ENCODE results near the gene FNDC5.

FNDC5 gene

GRCh38 chr1:32888134-32888533 is 17.4 kb upstream of the FNDC5 start:
- Histone ChIP-seq H3K27ac (ENCODE audit: low read length) (no peak overlapping the region), H3K9ac (ENCODE audit: low read length) (no peak overlapping the region), H3K27me3 (ENCODE audit: control insufficient read depth, insufficient read depth, low read length) (peaks cover 46% of the 10 kb centered on the region), H3K36me3 (ENCODE audit: control insufficient read depth, low read depth, low read length) (no peaks in the 10 kb centered on the region), H3K4me1 (ENCODE audit: control insufficient read depth, low read depth, low read length) (no peaks in the 10 kb centered on the region), H3K9me3 (ENCODE audit: control insufficient read depth, low read depth, low read length) (no peaks in the 10 kb centered on the region), H3K4me3 (ENCODE audit: low read length) (no peak overlapping the region)

GRCh38 chr1:32887623-32888022 is 16.9 kb upstream of the FNDC5 start:
- Histone ChIP-seq H3K4me1 (ENCODE audit: control insufficient read depth, low read depth, low read length) (no peaks in the 10 kb centered on the region), H3K9me3 (ENCODE audit: control insufficient read depth, low read depth, low read length) (no peaks in the 10 kb centered on the region), H3K4me3 (ENCODE audit: low read length) (no peak overlapping the region), H3K36me3 (ENCODE audit: control insufficient read depth, low read depth, low read length) (no peaks in the 10 kb centered on the region), H3K9ac (ENCODE audit: low read length) (no peak overlapping the region), H3K27ac (ENCODE audit: low read length) (no peak overlapping the region), H3K27me3 (ENCODE audit: control insufficient read depth, insufficient read depth, low read length) (peaks cover 45% of the 10 kb centered on the region)

- H3K27me3 ChIP-seq (ENCODE audit: control insufficient read depth, insufficient read depth, low read length) = peaks cover 38% of the 10 kb centered on the region
- no peaks in the 10 kb centered on the region for H3K9me3 ChIP-seq (ENCODE audit: control insufficient read depth, low read depth, low read length)
- H3K4me3 ChIP-seq (ENCODE audit: low read length) = no peak overlapping the region
- no peak overlapping the region for H3K9ac ChIP-seq (ENCODE audit: low read length)
- H3K27ac ChIP-seq (ENCODE audit: low read length) = no peak overlapping the region
- no peaks in the 10 kb centered on the region for H3K36me3 ChIP-seq (ENCODE audit: control insufficient read depth, low read depth, low read length)
- peaks cover 5% of the 10 kb centered on the region for H3K4me1 ChIP-seq (ENCODE audit: control insufficient read depth, low read depth, low read length)
Measured at GRCh38 chr1:32886828-32887414, 16.2 kb upstream of the FNDC5 start.

- H3K9ac ChIP-seq (ENCODE audit: low read length) = no peak within 1 kb of the TSS
- peaks cover 31% of the 10 kb centered on the region for H3K27me3 ChIP-seq (ENCODE audit: control insufficient read depth, insufficient read depth, low read length)
- peak within 1 kb of the TSS; percentile 11 for H3K4me3 ChIP-seq (ENCODE audit: low read length)
- no peaks in the 10 kb centered on the region for H3K9me3 ChIP-seq (ENCODE audit: control insufficient read depth, low read depth, low read length)
- H3K4me1 ChIP-seq (ENCODE audit: control insufficient read depth, low read depth, low read length) = peaks cover 7% of the 10 kb centered on the region
- no peaks in the 10 kb centered on the region for H3K36me3 ChIP-seq (ENCODE audit: control insufficient read depth, low read depth, low read length)
- H3K27ac ChIP-seq (ENCODE audit: low read length) = no peak within 1 kb of the TSS
Measured at GRCh38 chr1:32886004-32886827, 15.5 kb upstream of the FNDC5 start, which contains the start of gene HPCA. Gene HPCA (plus strand): TSS chr1:32886491. CDS start chr1:32888899, 2,408 bp downstream.

- Histone ChIP-seq H3K27me3 (ENCODE audit: control insufficient read depth, insufficient read depth, low read length) (peaks cover 29% of the 10 kb centered on the region), H3K9me3 (ENCODE audit: control insufficient read depth, low read depth, low read length) (no peaks in the 10 kb centered on the region), H3K4me1 (ENCODE audit: control insufficient read depth, low read depth, low read length) (peaks cover 7% of the 10 kb centered on the region), H3K9ac (ENCODE audit: low read length) (no peak overlapping the region), H3K36me3 (ENCODE audit: control insufficient read depth, low read depth, low read length) (no peaks in the 10 kb centered on the region), H3K4me3 (ENCODE audit: low read length) (no peak overlapping the region), H3K27ac (ENCODE audit: low read length) (no peak overlapping the region)
Measured at GRCh38 chr1:32885676-32886003, 14.9 kb upstream of the FNDC5 start.

- Histone ChIP-seq H3K36me3 (ENCODE audit: control insufficient read depth, low read depth, low read length) (no peaks in the 10 kb centered on the region), H3K4me1 (ENCODE audit: control insufficient read depth, low read depth, low read length) (peaks cover 7% of the 10 kb centered on the region), H3K27me3 (ENCODE audit: control insufficient read depth, insufficient read depth, low read length) (peaks cover 29% of the 10 kb centered on the region), H3K27ac (ENCODE audit: low read length) (no peak overlapping the region), H3K9me3 (ENCODE audit: control insufficient read depth, low read depth, low read length) (no peaks in the 10 kb centered on the region), H3K4me3 (ENCODE audit: low read length) (no peak overlapping the region), H3K9ac (ENCODE audit: low read length) (no peak overlapping the region)
Measured at GRCh38 chr1:32884726-32885125, 14.0 kb upstream of the FNDC5 start.

- Histone ChIP-seq H3K27me3 (ENCODE audit: control insufficient read depth, insufficient read depth, low read length) (peaks cover 29% of the 10 kb centered on the region), H3K4me3 (ENCODE audit: low read length) (no peak overlapping the region), H3K9me3 (ENCODE audit: control insufficient read depth, low read depth, low read length) (no peaks in the 10 kb centered on the region), H3K27ac (ENCODE audit: low read length) (no peak overlapping the region), H3K4me1 (ENCODE audit: control insufficient read depth, low read depth, low read length) (peaks cover 7% of the 10 kb centered on the region), H3K9ac (ENCODE audit: low read length) (no peak overlapping the region), H3K36me3 (ENCODE audit: control insufficient read depth, low read depth, low read length) (no peaks in the 10 kb centered on the region)
Measured at GRCh38 chr1:32884032-32884372, 13.3 kb upstream of the FNDC5 start.

GRCh38 chr1:32883338-32884031 is 12.8 kb upstream of the FNDC5 start:
- peaks cover 8% of the 10 kb centered on the region for H3K4me1 ChIP-seq (ENCODE audit: control insufficient read depth, low read depth, low read length)
- H3K9ac ChIP-seq (ENCODE audit: low read length) = no peak overlapping the region
- H3K27me3 ChIP-seq (ENCODE audit: control insufficient read depth, insufficient read depth, low read length) = peaks cover 26% of the 10 kb centered on the region
- H3K27ac ChIP-seq (ENCODE audit: low read length) = no peak overlapping the region
- no peaks in the 10 kb centered on the region for H3K36me3 ChIP-seq (ENCODE audit: control insufficient read depth, low read depth, low read length)
- H3K4me3 ChIP-seq (ENCODE audit: low read length) = no peak overlapping the region
- H3K9me3 ChIP-seq (ENCODE audit: control insufficient read depth, low read depth, low read length) = no peaks in the 10 kb centered on the region

GRCh38 chr1:32881871-32882850 is 11.4 kb upstream of the FNDC5 start:
- peaks cover 15% of the 10 kb centered on the region for H3K4me1 ChIP-seq (ENCODE audit: control insufficient read depth, low read depth, low read length)

GRCh38 chr1:32881291-32881690 is 10.6 kb upstream of the FNDC5 start:
- Histone ChIP-seq H3K36me3 (ENCODE audit: control insufficient read depth, low read depth, low read length) (no peaks in the 10 kb centered on the region), H3K27ac (ENCODE audit: low read length) (no peak overlapping the region), H3K9ac (ENCODE audit: low read length) (no peak overlapping the region), H3K4me1 (ENCODE audit: control insufficient read depth, low read depth, low read length) (peaks cover 18% of the 10 kb centered on the region), H3K4me3 (ENCODE audit: low read length) (no peak overlapping the region), H3K27me3 (ENCODE audit: control insufficient read depth, insufficient read depth, low read length) (peaks cover 14% of the 10 kb centered on the region), H3K9me3 (ENCODE audit: control insufficient read depth, low read depth, low read length) (no peaks in the 10 kb centered on the region)

More at GRCh38 chr1:32881871-32882850, 11.4 kb upstream of the FNDC5 start:
- H3K9ac ChIP-seq (ENCODE audit: low read length) = no peak overlapping the region
- no peaks in the 10 kb centered on the region for H3K36me3 ChIP-seq (ENCODE audit: control insufficient read depth, low read depth, low read length)
- no peak overlapping the region for H3K27ac ChIP-seq (ENCODE audit: low read length)
- H3K9me3 ChIP-seq (ENCODE audit: control insufficient read depth, low read depth, low read length) = no peaks in the 10 kb centered on the region
- H3K4me3 ChIP-seq (ENCODE audit: low read length) = no peak overlapping the region
- peaks cover 19% of the 10 kb centered on the region for H3K27me3 ChIP-seq (ENCODE audit: control insufficient read depth, insufficient read depth, low read length)

GRCh38 chr1:32878637-32879041 is 7.9 kb upstream of the FNDC5 start:
- H3K9me3 ChIP-seq (ENCODE audit: control insufficient read depth, low read depth, low read length) = no peaks in the 10 kb centered on the region
- H3K27ac ChIP-seq (ENCODE audit: low read length) = no peak overlapping the region
- no peak overlapping the region for H3K9ac ChIP-seq (ENCODE audit: low read length)
- H3K4me1 ChIP-seq (ENCODE audit: control insufficient read depth, low read depth, low read length) = peaks cover 27% of the 10 kb centered on the region
- no peaks in the 10 kb centered on the region for H3K36me3 ChIP-seq (ENCODE audit: control insufficient read depth, low read depth, low read length)
- H3K4me3 ChIP-seq (ENCODE audit: low read length) = no peak overlapping the region
- H3K27me3 ChIP-seq (ENCODE audit: control insufficient read depth, insufficient read depth, low read length) = no peaks in the 10 kb centered on the region
